MM.1S (cell line): ENCODE data around the gene GAS2L1.

Experiments used
- DNase-seq: peaks from one replicate; pipeline ENCODE4 v3.0.0-alpha.2; 2015
- H2AFZ ChIP-seq: fragments of 300-600 bp; sonication (generic); 2 replicates; pipeline ENCODE4 v1.6.0; 2016; ENCODE audit warnings: antibody characterized with exemption, low read length
- H3F3A ChIP-seq: fragments of 300-600 bp; sonication (generic); 2 replicates; pipeline ENCODE4 v1.6.1; 2016; ENCODE audit warnings: mild to moderate bottlenecking, antibody characterized with exemption, low read length, moderate library complexity, mixed read lengths; ENCODE audit not compliant: insufficient read depth
- H3K27ac ChIP-seq: fragments of 300-600 bp; sonication (generic); 2 replicates; pipeline ENCODE4 v1.5.1; 2016; ENCODE audit warnings: mild to moderate bottlenecking, low read length
- H3K27me3 ChIP-seq: fragments of 300-600 bp; sonication (generic); replicated peaks from 2 replicates; pipeline ENCODE4 v1.6.0; 2016; ENCODE audit warnings: low read length; ENCODE audit not compliant: insufficient read depth
- H3K36me3 ChIP-seq: fragments of 300-600 bp; sonication (generic); replicated peaks from 2 replicates; pipeline ENCODE4 v1.6.1; 2016; ENCODE audit warnings: mild to moderate bottlenecking, low read length, mixed read lengths; ENCODE audit not compliant: insufficient read depth
- H3K4me1 ChIP-seq: fragments of 300-600 bp; sonication (generic); 2 replicates; pipeline ENCODE4 v1.6.1; 2016; ENCODE audit warnings: low read length, mixed read lengths
- H3K4me2 ChIP-seq: fragments of 300-600 bp; sonication (generic); 2 replicates; pipeline ENCODE4 v1.6.0; 2016; ENCODE audit warnings: low read depth, low read length
- H3K4me3 ChIP-seq: fragments of 300-600 bp; sonication (generic); 2 replicates; pipeline ENCODE4 v1.5.1; 2016; ENCODE audit warnings: low read length, mixed read lengths
- H3K79me2 ChIP-seq: fragments of 300-600 bp; sonication (generic); 2 replicates; pipeline ENCODE4 v1.6.1; 2016; ENCODE audit warnings: mixed run types, low read length, mixed read lengths
- H3K9ac ChIP-seq: fragments of 300-600 bp; sonication (generic); 2 replicates; pipeline ENCODE4 v1.6.1; 2016; ENCODE audit warnings: low read length, mixed read lengths
- H3K9me2 ChIP-seq: fragments of 300-600 bp; sonication (generic); replicated peaks from 2 replicates; pipeline ENCODE4 v1.6.1; 2016; ENCODE audit warnings: mild to moderate bottlenecking, low read length, mixed read lengths; ENCODE audit not compliant: insufficient read depth
- H3K9me3 ChIP-seq: fragments of 300-600 bp; sonication (generic); replicated peaks from 2 replicates; pipeline ENCODE4 v1.6.1; 2016; ENCODE audit warnings: mild to moderate bottlenecking, low read length, mixed read lengths; ENCODE audit not compliant: insufficient read depth
- H4K20me1 ChIP-seq: fragments of 300-600 bp; sonication (generic); 2 replicates; pipeline ENCODE4 v1.6.1; 2016; ENCODE audit warnings: mild to moderate bottlenecking, low read length, moderate library complexity, mixed read lengths; ENCODE audit not compliant: insufficient read depth
- CTCF ChIP-seq: fragments of 300-600 bp; sonication (generic); IDR thresholded peaks from 2 replicates; pipeline ENCODE4 v1.5.1; 2016; ENCODE audit warnings: antibody characterized with exemption, low read length, mixed read lengths
- EZH2 ChIP-seq: fragments of 300-600 bp; sonication (generic); optimal IDR thresholded peaks from 2 replicates; pipeline ENCODE3; 2017; ENCODE audit warnings: low read depth, mild to moderate bottlenecking, antibody characterized with exemption, low read length, mixed read lengths
- EZH2phosphoT487 ChIP-seq: fragments of 300-600 bp; sonication (generic); IDR thresholded peaks from 2 replicates; pipeline ENCODE4 v1.6.1; 2018; ENCODE audit warnings: antibody characterized with exemption, low read length

The GAS2L1 gene

DNA sequence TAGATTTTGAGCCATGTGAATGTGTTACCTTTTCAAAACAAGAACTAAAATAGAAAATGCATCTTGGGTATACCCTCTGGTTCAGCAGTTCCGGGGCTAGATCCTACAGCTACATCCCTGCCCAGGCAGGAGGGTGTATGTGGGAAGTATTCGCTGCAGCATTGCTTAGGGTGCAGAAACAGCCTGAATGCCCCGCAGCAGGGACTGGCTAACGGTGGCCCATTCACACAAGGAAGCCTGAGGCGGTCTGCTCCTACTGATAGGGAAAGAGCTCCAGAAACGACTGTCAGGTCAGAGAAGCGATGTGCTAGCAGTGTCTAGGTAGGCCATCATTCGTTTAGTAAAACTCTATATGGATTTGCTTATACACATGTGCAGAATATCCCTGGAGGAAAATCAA is 18.9 kb downstream of the GAS2L1 start:
- no peaks in the 10 kb centered on the region for H3K4me1 ChIP-seq
- no peaks in the 10 kb centered on the region for H3K9me3 ChIP-seq
- H4K20me1 ChIP-seq, result no peaks in the 10 kb centered on the region
- no peaks in the 10 kb centered on the region for H3K27me3 ChIP-seq
- no peaks in the 10 kb centered on the region for H3K79me2 ChIP-seq
- no peak overlapping the region for H3K4me3 ChIP-seq
- H3F3A ChIP-seq, result no peaks in the 10 kb centered on the region
- no peak overlapping the region for H2AFZ ChIP-seq
- DNase-seq, result no peak
- no peak overlapping the region for H3K4me2 ChIP-seq
- TF ChIP-seq EZH2 (no peak), CTCF (no peak), EZH2phosphoT487 (no peak)
- no peaks in the 10 kb centered on the region for H3K9me2 ChIP-seq
- H3K9ac ChIP-seq, result no peak overlapping the region
- no peak overlapping the region for H3K27ac ChIP-seq
- H3K36me3 ChIP-seq, result no peaks in the 10 kb centered on the region

DNA sequence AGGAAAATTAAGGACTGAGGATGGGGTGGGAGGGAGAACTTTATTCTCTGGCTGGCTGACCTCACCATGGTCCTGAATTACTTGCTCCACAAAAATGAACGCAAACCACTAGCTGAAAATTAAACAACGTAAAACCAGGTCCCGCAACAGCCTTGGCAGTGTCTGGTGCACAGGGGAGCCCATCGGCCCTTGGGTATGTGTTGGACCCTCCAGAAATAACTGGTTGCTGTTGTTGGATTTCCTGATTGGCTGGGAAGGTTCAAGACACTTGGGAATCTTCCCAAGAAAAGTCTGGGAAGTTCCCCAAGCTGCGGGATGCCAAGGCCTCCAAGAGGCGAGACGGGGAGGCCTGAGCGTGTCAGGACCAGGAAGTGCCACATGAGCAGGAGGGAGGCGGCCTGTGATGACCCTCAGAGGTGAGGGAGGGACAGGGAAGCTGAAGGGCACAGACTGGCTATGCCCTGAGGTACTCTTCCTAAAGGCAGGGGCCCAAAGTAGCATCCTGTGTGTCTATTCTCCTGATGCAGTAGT is 19.4 kb downstream of the GAS2L1 start:
- no peak overlapping the region for H3K27ac ChIP-seq
- no peaks in the 10 kb centered on the region for H3K27me3 ChIP-seq
- no peaks in the 10 kb centered on the region for H4K20me1 ChIP-seq
- TF ChIP-seq EZH2, result no peak
- H3K36me3 ChIP-seq, result no peaks in the 10 kb centered on the region
- H3K4me2 ChIP-seq, result no peak overlapping the region
- H3K9me3 ChIP-seq, result no peaks in the 10 kb centered on the region
- H3K79me2 ChIP-seq, result no peaks in the 10 kb centered on the region
- H3K9ac ChIP-seq, result no peak overlapping the region
- no peaks in the 10 kb centered on the region for H3F3A ChIP-seq
- no peak overlapping the region for H2AFZ ChIP-seq
- no peak for DNase-seq
- no peaks in the 10 kb centered on the region for H3K9me2 ChIP-seq
- no peak overlapping the region for H3K4me3 ChIP-seq
- H3K4me1 ChIP-seq, result no peaks in the 10 kb centered on the region

GRCh38 chr22:29326481-29326880 is 20.0 kb downstream of the GAS2L1 start:
- Histone ChIP-seq H3K27ac (no peak overlapping the region), H3K9ac (no peak overlapping the region), H2AFZ (no peak overlapping the region), H3F3A (no peaks in the 10 kb centered on the region), H3K4me1 (no peaks in the 10 kb centered on the region), H3K79me2 (no peaks in the 10 kb centered on the region), H3K9me2 (no peaks in the 10 kb centered on the region), H4K20me1 (no peaks in the 10 kb centered on the region), H3K4me2 (no peak overlapping the region), H3K27me3 (no peaks in the 10 kb centered on the region), H3K36me3 (no peaks in the 10 kb centered on the region), H3K9me3 (no peaks in the 10 kb centered on the region), H3K4me3 (no peak overlapping the region)
- DNase-seq, result no peak
- no peak for TF ChIP-seq EZH2phosphoT487
- TF ChIP-seq EZH2, result no peak
- no peak for TF ChIP-seq CTCF

- no peaks in the 10 kb centered on the region for H4K20me1 ChIP-seq
These were observed 20.8 kb downstream of the GAS2L1 start for GRCh38 chr22:29327089-29327764.

More at GRCh38 chr22:29327089-29327764, 20.8 kb downstream of the GAS2L1 start:
- Histone ChIP-seq H3K27me3 (no peaks in the 10 kb centered on the region), H3K4me1 (no peaks in the 10 kb centered on the region), H3F3A (no peaks in the 10 kb centered on the region), H3K9me2 (no peaks in the 10 kb centered on the region), H3K4me3 (no peak overlapping the region), H2AFZ (no peak overlapping the region), H3K9ac (no peak overlapping the region), H3K36me3 (no peaks in the 10 kb centered on the region), H3K9me3 (no peaks in the 10 kb centered on the region), H3K4me2 (no peak overlapping the region), H3K27ac (no peak overlapping the region), H3K79me2 (no peaks in the 10 kb centered on the region)
- no peak for DNase-seq
- TF ChIP-seq EZH2phosphoT487 (no peak), CTCF (no peak), EZH2 (no peak)
